Adrenal gland (tissue), 5 donors: ENCODE results near the gene UQCR10.

Experiments used
- POLR2A ChIP-seq, 2 donors: fragments of 450-650 bp; IDR thresholded peaks; one replicate each; pipeline ENCODE4 v1.6.1; 2017; ENCODE audit warnings: antibody characterized with exemption in 2 of 2, mild to moderate bottlenecking in 2 of 2, moderate library complexity in 1 of 2
- TF ChIP-seq, protein P1 (sequence below), 6 experiments: fragments of 450-650 bp in 4 of 6; fragments of 200-600 bp in 2 of 6; sonication (generic) in 1 of 6; IDR thresholded peaks; 1 replicate in 5 of 6; 2 replicates in 1 of 6; pipeline versions ENCODE4 v1.5.1 to v1.8.0; 2016 to 2021; ENCODE audit warnings: antibody characterized with exemption in 6 of 6, mild to moderate bottlenecking in 2 of 6, moderate library complexity in 1 of 6
- donor health status: DM: no; HTN: no; CAD: no.

DNA sequence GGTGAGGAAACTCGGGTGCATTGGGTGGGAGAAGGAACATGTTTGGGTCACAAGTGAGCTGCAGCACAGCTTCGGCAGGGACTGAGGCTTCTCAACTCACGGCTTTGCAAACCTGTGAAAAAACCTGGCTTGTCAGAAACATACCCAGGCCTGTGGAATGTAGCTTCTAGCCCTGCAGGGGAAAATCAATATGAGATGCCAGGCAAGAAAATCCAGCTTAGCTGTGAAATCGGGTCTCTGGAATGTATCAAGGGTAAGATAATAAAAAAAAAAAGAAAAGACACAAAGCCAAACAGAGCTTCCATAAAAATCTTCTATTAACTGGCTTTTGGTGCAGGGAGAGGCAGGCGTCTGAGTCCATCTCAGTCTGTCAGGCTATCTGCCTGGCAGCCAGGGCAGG lies 28.5 kb downstream of the UQCR10 start:
- TF ChIP-seq, protein P1, sequence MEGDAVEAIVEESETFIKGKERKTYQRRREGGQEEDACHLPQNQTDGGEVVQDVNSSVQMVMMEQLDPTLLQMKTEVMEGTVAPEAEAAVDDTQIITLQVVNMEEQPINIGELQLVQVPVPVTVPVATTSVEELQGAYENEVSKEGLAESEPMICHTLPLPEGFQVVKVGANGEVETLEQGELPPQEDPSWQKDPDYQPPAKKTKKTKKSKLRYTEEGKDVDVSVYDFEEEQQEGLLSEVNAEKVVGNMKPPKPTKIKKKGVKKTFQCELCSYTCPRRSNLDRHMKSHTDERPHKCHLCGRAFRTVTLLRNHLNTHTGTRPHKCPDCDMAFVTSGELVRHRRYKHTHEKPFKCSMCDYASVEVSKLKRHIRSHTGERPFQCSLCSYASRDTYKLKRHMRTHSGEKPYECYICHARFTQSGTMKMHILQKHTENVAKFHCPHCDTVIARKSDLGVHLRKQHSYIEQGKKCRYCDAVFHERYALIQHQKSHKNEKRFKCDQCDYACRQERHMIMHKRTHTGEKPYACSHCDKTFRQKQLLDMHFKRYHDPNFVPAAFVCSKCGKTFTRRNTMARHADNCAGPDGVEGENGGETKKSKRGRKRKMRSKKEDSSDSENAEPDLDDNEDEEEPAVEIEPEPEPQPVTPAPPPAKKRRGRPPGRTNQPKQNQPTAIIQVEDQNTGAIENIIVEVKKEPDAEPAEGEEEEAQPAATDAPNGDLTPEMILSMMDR (IDR thresholded peaks at IDR 0.05) = no peak
- TF ChIP-seq POLR2A (IDR thresholded peaks at IDR 0.05) = no peak
